ENCODE data around the gene IRS1. TPM values are rescaled to one million over a fixed set of nuclear protein-coding genes. Genes with fewer than 3 reads are reported as not detected.

The IRS1 gene
- total and polyA plus RNA-seq, 8 donors = 3.2 to 12.7 (median 5.5) TPM

DNA sequence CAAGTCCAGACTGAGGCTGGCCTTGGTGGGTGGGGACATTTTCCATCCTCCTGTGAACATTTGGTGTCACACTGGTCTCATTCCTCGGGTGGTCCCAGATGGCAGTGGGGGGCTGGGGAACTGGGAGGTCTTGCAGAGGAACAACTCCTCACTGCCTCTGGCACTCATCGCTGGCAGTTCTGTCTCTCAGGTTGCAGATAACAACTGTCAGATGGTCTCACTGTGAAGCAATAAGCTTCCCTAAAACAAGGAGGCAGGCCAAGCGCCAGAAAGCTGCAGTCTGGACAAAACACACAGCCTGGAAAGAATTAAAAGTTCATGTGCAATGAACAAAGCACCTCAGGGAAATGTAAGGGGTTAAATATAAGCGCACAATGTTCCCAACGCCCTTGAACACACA, 78.1 kb downstream of the IRS1 start:
- TF ChIP-seq, protein P1, sequence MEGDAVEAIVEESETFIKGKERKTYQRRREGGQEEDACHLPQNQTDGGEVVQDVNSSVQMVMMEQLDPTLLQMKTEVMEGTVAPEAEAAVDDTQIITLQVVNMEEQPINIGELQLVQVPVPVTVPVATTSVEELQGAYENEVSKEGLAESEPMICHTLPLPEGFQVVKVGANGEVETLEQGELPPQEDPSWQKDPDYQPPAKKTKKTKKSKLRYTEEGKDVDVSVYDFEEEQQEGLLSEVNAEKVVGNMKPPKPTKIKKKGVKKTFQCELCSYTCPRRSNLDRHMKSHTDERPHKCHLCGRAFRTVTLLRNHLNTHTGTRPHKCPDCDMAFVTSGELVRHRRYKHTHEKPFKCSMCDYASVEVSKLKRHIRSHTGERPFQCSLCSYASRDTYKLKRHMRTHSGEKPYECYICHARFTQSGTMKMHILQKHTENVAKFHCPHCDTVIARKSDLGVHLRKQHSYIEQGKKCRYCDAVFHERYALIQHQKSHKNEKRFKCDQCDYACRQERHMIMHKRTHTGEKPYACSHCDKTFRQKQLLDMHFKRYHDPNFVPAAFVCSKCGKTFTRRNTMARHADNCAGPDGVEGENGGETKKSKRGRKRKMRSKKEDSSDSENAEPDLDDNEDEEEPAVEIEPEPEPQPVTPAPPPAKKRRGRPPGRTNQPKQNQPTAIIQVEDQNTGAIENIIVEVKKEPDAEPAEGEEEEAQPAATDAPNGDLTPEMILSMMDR (IDR thresholded peaks at IDR 0.05) = no peak
- H3K4me1 ChIP-seq = no peaks in the 10 kb centered on the region
- DNase-seq (no peak), ATAC-seq (no peak), FAIRE-seq (no peak)
- H3K36me3 ChIP-seq = no peaks in the 10 kb centered on the region
- H3K27ac ChIP-seq = no peak overlapping the region
- no peaks in the 10 kb centered on the region for H3K27me3 ChIP-seq
- H3K9me3 ChIP-seq = no peaks in the 10 kb centered on the region
- intact Hi-C loops (cut with DNase I) = no loop called here
- H3K4me3 ChIP-seq = no peak overlapping the region
- 64 to 67% methylated on average over 5 of the region's 5 CpGs for WGBS, 2 donors

DNA sequence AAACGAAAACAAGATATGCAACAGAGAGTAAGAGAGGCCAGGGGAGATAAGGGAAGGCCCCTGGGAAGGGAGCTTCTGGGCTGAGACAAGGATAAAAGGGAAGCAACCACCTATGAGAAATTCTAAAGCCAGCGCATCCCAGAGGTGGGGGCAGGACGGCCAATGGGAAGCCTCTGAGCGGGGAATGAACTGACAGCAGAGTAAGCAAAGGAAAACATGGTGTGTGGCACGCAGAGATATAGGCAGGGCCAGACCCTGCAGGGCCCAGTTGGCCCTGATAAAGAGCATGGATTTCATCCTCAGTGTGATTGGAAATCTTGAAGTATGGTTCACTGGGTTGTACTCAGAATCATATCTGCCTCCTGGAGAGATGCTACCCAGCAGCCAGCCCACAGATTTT, 78.7 kb downstream of the IRS1 start:
- 80 to 84% methylated on average over 5 of the region's 5 CpGs for WGBS, 2 donors
- no peak overlapping the region for H3K27ac ChIP-seq
- FAIRE-seq (no peak), DNase-seq (no peak), ATAC-seq (no peak)
- H3K9me3 ChIP-seq = no peaks in the 10 kb centered on the region
- TF ChIP-seq, protein P1 (IDR thresholded peaks at IDR 0.05) = no peak
- H3K36me3 ChIP-seq = no peaks in the 10 kb centered on the region
- no peaks in the 10 kb centered on the region for H3K4me1 ChIP-seq
- no peak overlapping the region for H3K4me3 ChIP-seq
- intact Hi-C loops (cut with DNase I) = no loop called here
- no peaks in the 10 kb centered on the region for H3K27me3 ChIP-seq

DNA sequence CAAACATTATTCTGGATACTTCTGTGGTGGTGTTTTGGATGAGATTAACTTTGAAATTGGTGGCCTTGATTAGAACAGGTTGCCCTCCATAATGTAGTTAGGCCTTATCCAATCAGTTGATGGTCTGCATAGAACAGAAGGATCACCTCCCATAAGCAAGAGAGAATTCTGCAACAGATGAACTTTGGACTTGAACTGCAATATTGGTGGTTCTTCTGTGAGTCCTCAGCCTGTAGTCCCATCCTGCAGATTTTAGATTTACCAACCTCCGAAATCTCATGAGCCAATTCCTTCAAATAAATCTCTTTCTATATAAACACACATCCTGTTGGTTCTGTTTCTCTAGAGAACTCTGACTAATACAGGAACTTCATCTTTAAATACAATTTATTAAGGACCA, 81.9 kb downstream of the IRS1 start:
- no peaks in the 10 kb centered on the region for H3K9me3 ChIP-seq
- H3K4me3 ChIP-seq = no peak overlapping the region
- H3K27ac ChIP-seq = no peak overlapping the region
- DNase-seq (no peak), FAIRE-seq (no peak), ATAC-seq (no peak)
- intact Hi-C loops (cut with DNase I) = no loop called here
- TF ChIP-seq, protein P1 (IDR thresholded peaks at IDR 0.05) = no peak
- WGBS, 2 donors = 97 to 98% methylated on average over 1 of the region's 1 CpG
- no peaks in the 10 kb centered on the region for H3K27me3 ChIP-seq
- H3K4me1 ChIP-seq = no peaks in the 10 kb centered on the region
- H3K36me3 ChIP-seq = no peaks in the 10 kb centered on the region

DNA sequence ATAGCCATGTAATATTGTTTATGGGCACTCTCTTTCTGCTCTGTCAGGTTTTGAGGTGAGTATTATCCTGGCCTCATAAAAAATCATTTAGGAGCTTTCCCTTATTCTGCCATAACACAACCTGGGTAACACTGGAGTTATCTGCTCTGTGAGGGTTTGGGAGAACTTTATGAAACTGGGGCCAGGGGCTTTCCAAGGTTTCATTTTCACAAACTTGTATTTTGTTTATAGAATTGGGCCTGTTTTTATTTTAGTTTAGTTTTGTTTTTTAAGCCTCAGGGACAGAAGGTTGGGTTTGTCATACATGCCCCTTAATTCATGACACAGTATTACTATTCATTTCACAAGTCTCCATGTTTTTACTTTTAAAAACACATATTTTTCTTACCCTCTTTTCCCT, 83.5 kb downstream of the IRS1 start:
- intact Hi-C loops (cut with DNase I) = no loop called here
- no peaks in the 10 kb centered on the region for H3K27me3 ChIP-seq
- H3K27ac ChIP-seq = no peak overlapping the region
- H3K36me3 ChIP-seq = no peaks in the 10 kb centered on the region
- ATAC-seq = no peak
- DNase-seq = no peak
- TF ChIP-seq, protein P1 (IDR thresholded peaks at IDR 0.05) = no peak
- H3K4me1 ChIP-seq = no peaks in the 10 kb centered on the region
- no peaks in the 10 kb centered on the region for H3K9me3 ChIP-seq
- FAIRE-seq = no peak
- H3K4me3 ChIP-seq = no peak overlapping the region

DNA sequence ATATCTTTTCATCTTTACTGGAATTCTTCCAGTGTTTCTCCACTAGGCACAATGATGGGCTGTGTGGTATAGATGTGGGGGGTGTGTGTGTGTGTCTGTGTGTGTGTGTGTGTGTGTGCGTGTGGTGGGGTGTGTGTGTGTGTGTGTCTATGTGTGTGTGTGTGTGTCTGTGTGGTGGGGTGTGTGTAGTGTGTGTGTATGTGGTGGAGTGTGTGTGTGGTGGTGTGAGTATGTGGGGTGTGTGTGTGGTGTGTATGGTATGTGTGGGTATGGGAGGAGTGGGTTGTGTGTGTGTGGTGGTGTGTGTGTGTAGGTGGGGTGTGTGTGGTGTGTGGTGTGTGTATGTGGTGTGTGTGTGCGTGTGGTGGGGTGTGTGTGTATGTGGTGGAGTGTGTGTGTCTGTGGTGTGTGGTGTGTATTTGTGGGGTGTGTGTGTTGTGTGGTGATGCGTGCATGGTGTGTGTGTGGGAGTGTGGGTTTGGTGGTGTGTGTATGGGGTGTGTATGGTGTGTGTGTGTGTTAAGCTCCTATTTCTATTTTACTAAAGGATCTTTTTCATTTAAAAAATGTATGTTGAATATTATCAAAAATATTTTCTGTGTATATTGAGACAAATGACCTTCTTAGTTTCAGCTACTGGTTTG, 84.2 kb downstream of the IRS1 start:
- DNase-seq = no peak
- Histone ChIP-seq H3K27ac (no peak overlapping the region), H3K4me1 (no peaks in the 10 kb centered on the region), H3K9me3 (no peaks in the 10 kb centered on the region), H3K36me3 (no peaks in the 10 kb centered on the region), H3K4me3 (no peak overlapping the region), H3K27me3 (no peaks in the 10 kb centered on the region)
- TF ChIP-seq, protein P1 (IDR thresholded peaks at IDR 0.05) = no peak
- intact Hi-C loops (cut with DNase I) = no loop called here
- ATAC-seq = no peak
- WGBS, 2 donors = 80 to 87% methylated on average over 3 of the region's 3 CpGs
- FAIRE-seq = no peak

All from pancreas (tissue), 10 donors.